Lower lobe of right lung (tissue), 2 donors: ENCODE results near the gene TRIM36. TPM values are rescaled to one million over a fixed set of nuclear protein-coding genes. Genes with fewer than 3 reads are reported as not detected.

ENCODE experiments used
- ATAC-seq, 2 donors: fragments of 200-7000 bp; cut with Tn5 transposase; one replicate each; pipeline ENCODE4 v1.9.1; 2020 to 2022; ENCODE audit warnings: mild to moderate bottlenecking in 2 of 2, moderate library complexity in 2 of 2
- DNase-seq: peaks from one replicate; pipeline ENCODE4 v3.0.0-alpha.2; 2020
- H3K27ac ChIP-seq: fragments of 200-600 bp; one replicate; pipeline ENCODE4 v1.8.0; 2022
- H3K27me3 ChIP-seq: fragments of 200-600 bp; one replicate; pipeline ENCODE4 v1.8.0; 2022; ENCODE audit warnings: low read depth
- H3K36me3 ChIP-seq: fragments of 200-600 bp; one replicate; pipeline ENCODE4 v1.8.0; 2022; ENCODE audit warnings: mild to moderate bottlenecking
- H3K4me1 ChIP-seq: fragments of 200-600 bp; one replicate; pipeline ENCODE4 v1.8.0; 2022
- H3K4me3 ChIP-seq: fragments of 200-600 bp; one replicate; pipeline ENCODE4 v1.8.0; 2022; ENCODE audit warnings: mild to moderate bottlenecking
- H3K9me3 ChIP-seq: fragments of 200-600 bp; one replicate; pipeline ENCODE4 v1.8.0; 2022
- CTCF ChIP-seq: fragments of 200-600 bp; IDR thresholded peaks from one replicate; pipeline ENCODE4 v1.8.0; 2022; ENCODE audit warnings: antibody characterized with exemption, mild to moderate bottlenecking
- intact Hi-C: fragments of 100-400 bp; cut with DNase I; formaldehyde crosslinking; loops from one replicate; pipeline ENCODE4 v1.11.0; 2022
- total RNA-seq: library from RNA; stranded (reverse); fragmentation: NEBNext Ultra II Directional; extraction: Animal tissue kit (Norgen Biotek cat#: 25700); gene quantifications from one replicate; pipeline ENCODE4 v1.2.1, GENCODE V29; 2021
- donor health status: DM: no; HTN: yes; CAD: no; lungs with severe emphysema.

TRIM36 gene
- total RNA-seq, 1 donor from 2014 or later = 5.5 TPM

GRCh38 chr5:115168829-115169486, 750 bp downstream of the TRIM36 start:
- ATAC-seq (peak; percentile 47 to 54), DNase-seq (no peak)
- peaks cover 36% of the 10 kb centered on the region for H3K27me3 ChIP-seq
- peak overlapping the region; percentile 74 for H3K27ac ChIP-seq
- peak overlapping the region; percentile 85 for H3K4me3 ChIP-seq
- H3K9me3 ChIP-seq = no peaks in the 10 kb centered on the region
- no peaks in the 10 kb centered on the region for H3K36me3 ChIP-seq
- intact Hi-C loops = no loop called here
- H3K4me1 ChIP-seq = peaks cover 26% of the 10 kb centered on the region
- no peak for TF ChIP-seq CTCF

GRCh38 chr5:115166744-115167393, 2.8 kb downstream of the TRIM36 start:
- DNase-seq (no peak), ATAC-seq (no peak)

GRCh38 chr5:115165790-115166189, 3.9 kb downstream of the TRIM36 start:
- Histone ChIP-seq H3K9me3 (no peaks in the 10 kb centered on the region), H3K27me3 (peaks cover 27% of the 10 kb centered on the region), H3K27ac (no peak overlapping the region), H3K4me1 (peaks cover 21% of the 10 kb centered on the region), H3K4me3 (no peak overlapping the region), H3K36me3 (no peaks in the 10 kb centered on the region)
- DNase-seq = no peak
- no peak for ATAC-seq
- no peak for TF ChIP-seq CTCF
- intact Hi-C loops = no loop called here

More at GRCh38 chr5:115166744-115167393, 2.8 kb downstream of the TRIM36 start:
- no peaks in the 10 kb centered on the region for H3K9me3 ChIP-seq
- peaks cover 26% of the 10 kb centered on the region for H3K4me1 ChIP-seq
- H3K27ac ChIP-seq = no peak overlapping the region
- TF ChIP-seq CTCF = no peak
- peaks cover 28% of the 10 kb centered on the region for H3K27me3 ChIP-seq
- H3K4me3 ChIP-seq = no peak overlapping the region
- intact Hi-C loops = no loop called here
- H3K36me3 ChIP-seq = no peaks in the 10 kb centered on the region

GRCh38 chr5:115160975-115161475, 8.7 kb downstream of the TRIM36 start:
- Histone ChIP-seq H3K4me1 (no peaks in the 10 kb centered on the region), H3K36me3 (no peaks in the 10 kb centered on the region), H3K4me3 (no peak overlapping the region), H3K27ac (no peak overlapping the region), H3K27me3 (peaks cover 7% of the 10 kb centered on the region), H3K9me3 (no peaks in the 10 kb centered on the region)
- intact Hi-C loops = no loop called here
- ATAC-seq (no peak), DNase-seq (no peak)
- no peak for TF ChIP-seq CTCF

- H3K9me3 ChIP-seq = no peaks in the 10 kb centered on the region
- ATAC-seq = no peak
- no peak for TF ChIP-seq CTCF
- DNase-seq = no peak
- H3K4me3 ChIP-seq = no peak overlapping the region
- H3K4me1 ChIP-seq = no peaks in the 10 kb centered on the region
- H3K36me3 ChIP-seq = no peaks in the 10 kb centered on the region
- no peak overlapping the region for H3K27ac ChIP-seq
- H3K27me3 ChIP-seq = no peaks in the 10 kb centered on the region
- intact Hi-C loops = no loop called here
Observed at GRCh38 chr5:115151208-115151805, 18.4 kb downstream of the TRIM36 start.
